22Rv1 (cell line): ENCODE measurements around the gene RABGAP1L.

Experiments used
- CTCF ChIP-seq: fragments of 450-650 bp; IDR thresholded peaks from 2 replicates; pipeline ENCODE4 v1.5.1; 2017; ENCODE audit warnings: mild to moderate bottlenecking
- ZFX ChIP-seq: fragments of 450-650 bp; IDR thresholded peaks from 2 replicates; pipeline ENCODE4 v1.6.1; 2017; ENCODE audit warnings: antibody characterized with exemption, borderline replicate concordance

GRCh38 chr1:174406421-174406820 is 247.1 kb downstream of the RABGAP1L start:
- TF ChIP-seq CTCF (no peak), ZFX (no peak)
